ENCODE measurements around the gene ANKS1B.
"Not testable (repeated sequence)": the region's sequence is repeated elsewhere in the genome, so short reads cannot be mapped to it uniquely, and the experiment has no call there.

Gene ANKS1B

GRCh38 chr12:99859126-99859525 lies 125.6 kb downstream of the ANKS1B start:
- no peak for DNase-seq

GRCh38 chr12:99852666-99853065 lies 132.1 kb downstream of the ANKS1B start:
- DNase-seq, result no peak

DNA sequence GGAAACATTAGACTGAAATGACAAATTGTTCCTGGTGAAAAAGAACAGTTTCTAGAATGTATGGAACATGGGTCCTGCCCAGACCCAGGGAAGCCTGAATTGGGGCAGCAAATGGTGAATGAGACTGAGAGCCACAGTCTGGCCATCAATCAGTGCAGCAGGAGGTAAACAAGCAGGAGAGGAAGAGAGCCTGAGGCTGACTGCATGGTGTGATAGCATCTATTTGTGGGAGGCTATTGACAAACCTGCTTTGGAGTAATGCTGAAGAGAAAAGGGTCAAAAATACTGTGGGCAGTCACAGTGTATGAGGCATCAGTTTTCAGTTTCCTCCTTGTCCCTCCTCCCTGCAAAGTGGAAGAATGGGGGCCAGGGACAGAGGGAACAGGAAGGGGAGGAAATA lies 136.8 kb downstream of the ANKS1B start:
- DNase-seq, result no peak

DNA sequence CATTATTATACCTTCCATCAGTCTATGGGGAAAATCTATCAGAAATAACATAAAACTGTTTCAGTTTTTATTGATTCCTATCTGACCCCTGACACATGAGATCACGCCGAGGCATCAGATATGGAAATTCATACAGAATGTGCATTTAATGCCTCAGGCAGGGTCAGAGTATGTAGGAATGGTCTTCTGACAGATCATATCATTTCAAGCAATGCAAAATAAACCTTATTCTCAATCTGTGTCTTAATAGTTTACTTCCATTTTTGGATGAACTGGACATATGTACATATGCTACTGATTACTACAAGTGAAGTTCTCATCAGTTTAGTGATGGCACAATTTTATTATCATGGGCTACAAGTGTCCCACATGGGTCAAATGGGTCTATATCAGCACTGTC lies 150.0 kb downstream of the ANKS1B start:
- no peak for DNase-seq

- no peak for DNase-seq
Observed at GRCh38 chr12:99833397-99833796, 151.3 kb downstream of the ANKS1B start.

- DNase-seq, result no peak
Observed at GRCh38 chr12:99824900-99825542, 159.7 kb downstream of the ANKS1B start.

GRCh38 chr12:99822273-99822672 lies 162.5 kb downstream of the ANKS1B start:
- DNase-seq, result no peak

- DNase-seq, result no peak
Observed at GRCh38 chr12:99810718-99811593, 173.8 kb downstream of the ANKS1B start.

DNA sequence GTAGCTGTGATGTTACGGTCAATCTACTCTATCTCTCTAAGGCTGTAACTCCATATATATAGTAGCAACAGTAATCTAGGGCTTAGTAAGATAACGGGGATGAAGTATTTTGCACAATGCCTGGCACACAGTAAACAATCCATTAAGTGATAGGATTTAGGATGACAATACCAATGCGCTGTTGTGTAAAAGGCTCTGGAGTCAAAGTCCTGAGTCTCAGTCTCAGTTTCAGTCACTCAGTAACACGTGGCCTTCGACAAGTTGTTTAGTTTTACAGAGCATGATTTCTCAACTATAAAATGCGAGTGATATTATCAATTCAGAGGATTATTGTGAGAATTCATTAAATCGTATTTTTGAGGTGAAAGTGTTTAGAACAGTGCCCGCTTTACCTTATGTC lies 174.8 kb downstream of the ANKS1B start:
- DNase-seq, result no peak

GRCh38 chr12:99806304-99806703 lies 178.4 kb downstream of the ANKS1B start:
- DNase-seq, result no peak

DNA sequence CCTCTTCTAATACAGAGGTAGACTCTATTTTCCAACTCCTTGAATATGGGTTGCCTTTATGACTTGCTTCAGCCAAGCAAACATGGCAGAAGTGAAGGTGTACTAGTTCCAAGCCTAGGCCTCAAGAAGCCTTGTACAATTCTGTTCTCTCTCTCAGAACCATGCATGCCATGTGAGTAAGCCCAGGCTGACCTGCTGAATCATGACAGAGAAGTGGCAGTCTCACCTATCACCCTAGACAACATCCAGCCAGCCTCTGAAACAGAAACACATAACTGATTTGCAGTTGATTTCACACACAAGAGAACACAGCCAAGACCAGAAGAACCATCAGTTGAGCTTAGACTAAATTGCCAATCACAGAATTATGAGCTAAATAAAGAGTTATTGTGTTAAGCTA lies 180.0 kb downstream of the ANKS1B start:
- no peak for DNase-seq

- DNase-seq, result no peak
Observed at GRCh38 chr12:99800605-99801004, 184.1 kb downstream of the ANKS1B start.

DNA sequence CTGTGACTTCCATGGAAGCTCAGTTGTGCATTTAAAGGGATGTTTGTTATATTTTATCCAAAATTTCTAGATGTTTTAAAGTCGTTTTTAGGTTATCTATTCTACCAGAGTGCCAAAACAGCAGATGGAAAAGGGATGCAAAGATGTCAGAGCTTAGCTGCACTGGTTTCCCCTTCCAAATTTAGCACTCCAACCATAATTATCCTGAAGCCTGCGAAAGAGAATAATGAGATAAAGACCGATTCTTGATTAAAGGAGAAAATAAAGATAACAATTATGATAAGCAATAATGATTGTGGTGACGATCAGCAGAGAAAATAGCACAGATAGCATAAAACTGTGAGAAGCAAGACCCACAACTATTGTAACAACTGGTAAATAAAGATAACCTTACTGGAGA lies 186.8 kb downstream of the ANKS1B start:
- DNase-seq, result not testable (repeated sequence)

DNA sequence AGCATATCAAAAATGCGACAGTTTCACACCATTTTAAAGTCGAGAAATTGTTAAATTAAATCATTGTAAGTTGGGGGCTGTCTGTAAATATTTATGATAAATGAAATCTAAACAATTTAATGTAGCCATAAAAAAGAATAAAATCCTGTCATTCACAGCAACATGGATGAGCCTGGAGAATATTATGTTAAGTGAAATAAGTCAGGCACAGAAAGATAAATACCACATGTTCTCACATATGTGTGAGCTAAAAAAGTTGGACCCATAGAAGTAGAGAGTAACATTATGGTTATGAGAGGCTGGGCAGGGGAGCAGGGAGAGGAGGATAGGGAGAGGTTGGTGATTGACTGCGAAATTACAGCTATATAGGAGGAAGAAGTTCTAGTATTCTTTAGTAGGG lies 201.3 kb downstream of the ANKS1B start:
- no peak for DNase-seq

GRCh38 chr12:99772274-99772673 lies 212.5 kb downstream of the ANKS1B start:
- DNase-seq, result no peak

DNA sequence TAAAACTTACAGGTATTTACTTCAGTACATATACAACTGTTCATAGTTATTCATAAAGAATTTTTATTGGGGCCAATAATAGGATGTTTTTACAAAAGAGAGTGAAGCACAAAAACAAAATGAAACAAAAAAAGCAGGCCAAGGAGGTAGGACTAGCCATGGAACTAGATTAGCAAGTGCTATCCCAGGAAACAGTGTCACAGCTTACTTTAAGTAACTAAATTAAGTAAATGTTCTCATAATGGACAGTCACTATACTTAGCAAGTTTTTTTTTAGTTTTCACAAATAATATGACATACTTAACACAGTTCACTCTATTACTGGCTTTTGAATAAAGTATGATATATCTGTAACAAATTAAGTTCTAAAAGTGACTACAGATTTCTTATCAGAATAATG lies 213.1 kb downstream of the ANKS1B start:
- DNase-seq, result no peak

DNA sequence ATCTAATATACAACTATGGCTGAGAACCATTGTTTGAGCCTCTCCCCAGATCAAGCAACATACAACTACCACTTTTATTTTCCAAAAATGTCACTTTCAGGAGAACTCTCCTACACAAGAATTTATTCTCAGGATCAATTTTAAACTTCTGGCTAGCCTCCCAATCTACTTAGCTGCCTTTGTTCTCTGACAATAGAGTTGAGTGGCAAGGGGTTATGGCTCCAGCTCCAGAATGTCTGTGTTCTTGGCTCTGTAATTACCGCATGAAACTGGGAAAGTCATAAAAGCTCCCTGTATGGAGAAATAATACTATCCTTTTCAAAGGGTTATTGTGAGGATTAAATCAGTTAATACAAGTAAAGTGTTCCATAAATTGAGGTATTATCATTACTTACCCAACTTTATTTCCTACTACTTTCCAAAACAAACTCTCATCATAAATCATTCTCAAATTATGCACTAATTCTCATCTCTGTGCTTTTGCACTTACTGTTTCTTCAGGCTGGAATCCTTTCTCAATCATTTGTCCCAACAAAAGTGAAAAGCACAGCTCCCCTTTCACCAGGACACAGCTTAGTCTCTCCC lies 215.2 kb downstream of the ANKS1B start:
- DNase-seq, result no peak

DNA sequence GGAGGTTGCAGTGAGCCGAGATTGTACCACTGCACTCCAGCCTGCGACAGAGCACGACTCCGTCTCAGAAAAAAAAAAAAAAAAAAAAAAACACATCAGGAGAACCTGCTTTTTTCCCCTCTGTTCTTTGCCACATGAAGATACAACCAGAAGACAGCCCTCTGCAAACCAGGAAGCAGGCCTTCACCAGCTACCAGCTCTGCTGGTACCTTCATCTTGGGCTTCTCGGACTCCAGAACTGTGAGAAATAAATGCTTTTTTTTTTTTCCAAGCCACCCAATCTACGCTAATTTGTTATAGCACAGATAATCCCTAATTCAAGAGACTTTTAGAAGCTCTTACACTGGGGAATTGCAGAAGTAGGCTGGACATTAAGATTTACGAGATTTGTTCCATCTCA lies 216.0 kb downstream of the ANKS1B start:
- no peak for DNase-seq

DNA sequence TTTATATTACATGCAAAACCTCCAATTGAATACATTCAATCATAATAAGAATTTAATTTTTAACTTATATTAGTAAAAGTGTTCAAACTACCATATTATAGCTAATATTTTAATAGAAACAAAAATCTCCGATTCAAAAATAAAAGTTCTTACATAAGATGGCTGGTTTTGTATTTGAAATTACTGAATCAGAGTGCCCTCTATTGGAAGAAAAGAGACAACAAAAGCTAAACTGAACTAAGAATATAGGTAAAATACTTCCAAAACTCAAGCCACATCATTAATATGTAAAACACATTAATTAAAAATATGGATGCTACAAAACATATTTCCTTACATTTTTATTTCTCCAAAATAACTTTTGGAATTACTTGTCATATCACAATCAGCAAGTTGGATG lies 216.9 kb downstream of the ANKS1B start:
- no peak for DNase-seq

DNA sequence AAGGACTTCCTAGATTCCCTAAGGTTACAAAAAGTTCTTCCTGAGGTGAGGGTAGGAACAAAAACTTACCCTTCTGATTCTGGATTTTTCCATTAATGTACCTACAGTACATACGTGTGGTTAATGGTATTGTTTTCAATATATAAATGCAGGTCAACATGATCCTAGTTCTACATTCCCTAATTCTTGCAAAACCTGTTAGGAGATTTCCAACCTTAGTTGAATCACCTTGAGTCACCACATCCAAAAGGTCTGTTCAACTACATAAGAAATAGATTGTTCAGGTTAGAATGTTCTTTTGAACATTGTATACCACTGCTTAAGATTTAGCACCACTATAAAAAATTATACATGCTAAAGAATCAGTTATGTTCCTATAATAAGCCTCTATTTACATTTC lies 218.3 kb downstream of the ANKS1B start:
- DNase-seq, result no peak

DNA sequence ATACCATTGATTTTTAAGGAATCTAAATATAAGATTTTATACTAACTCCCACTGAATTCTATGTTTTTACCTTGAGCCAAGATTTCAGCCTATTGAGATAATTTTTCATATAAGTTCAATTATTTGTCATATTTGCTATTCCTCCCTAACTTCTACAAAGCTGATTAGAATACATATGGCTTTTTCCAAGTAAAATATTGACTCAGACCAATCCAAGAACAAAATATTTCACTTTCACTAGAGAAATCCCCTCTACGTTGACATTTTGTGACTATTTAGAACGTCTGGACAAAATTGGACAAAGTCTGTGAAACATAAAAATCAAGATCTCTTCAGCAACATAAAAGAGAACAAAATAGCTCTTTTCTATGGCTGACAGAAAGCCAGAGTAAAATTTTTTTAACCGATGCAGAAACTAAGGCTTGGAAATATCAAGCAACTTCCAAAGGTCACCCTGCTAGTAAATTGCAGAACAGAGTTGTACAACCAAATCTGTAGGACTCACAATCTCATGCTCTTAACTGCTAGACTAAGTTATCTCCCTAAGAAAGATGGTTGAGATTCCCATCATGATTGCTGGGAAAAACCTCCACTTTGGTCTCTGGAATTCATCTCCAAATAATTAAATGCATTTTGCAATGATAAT lies 219.1 kb downstream of the ANKS1B start:
- no peak for DNase-seq

GRCh38 chr12:99759444-99759843 lies 225.3 kb downstream of the ANKS1B start:
- DNase-seq, result no peak

DNA sequence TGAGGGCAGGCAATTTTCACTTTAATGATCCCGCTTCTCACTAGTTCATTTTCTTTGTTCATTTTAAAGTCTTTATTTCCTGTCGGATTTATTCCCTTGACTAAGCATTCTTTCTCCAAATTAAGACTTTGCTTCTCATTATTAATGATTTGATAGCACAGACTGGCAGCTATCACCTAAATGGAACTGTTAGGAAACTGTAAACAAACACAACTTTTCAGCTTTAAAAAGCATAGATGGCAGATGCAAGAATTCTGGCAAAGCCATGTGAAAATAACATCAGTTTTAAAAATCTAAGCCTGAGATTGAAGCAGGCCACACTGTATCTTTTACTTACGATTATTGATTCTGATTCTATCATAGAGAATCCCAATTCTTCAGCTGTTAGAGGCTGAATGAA lies 225.7 kb downstream of the ANKS1B start:
- no peak for DNase-seq

DNA sequence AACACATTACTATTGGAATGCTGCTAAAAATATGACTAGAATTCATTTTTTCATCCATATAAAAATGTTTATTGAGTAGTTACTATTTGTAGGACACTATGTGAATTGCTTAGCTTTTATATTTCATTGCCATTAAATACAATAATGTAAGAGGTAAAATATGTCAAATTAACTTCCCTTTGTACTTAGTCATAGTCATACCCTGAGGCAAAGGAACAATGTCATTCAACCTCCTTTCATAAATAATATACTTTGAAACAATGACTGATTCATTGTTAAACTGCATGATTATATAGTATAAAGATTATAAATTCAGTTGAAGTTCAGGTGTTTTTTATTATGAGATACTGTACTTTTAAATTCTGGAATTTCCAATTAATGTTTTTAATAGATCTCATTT lies 232.0 kb downstream of the ANKS1B start:
- DNase-seq, result no peak
